GM12878 (cell line): ENCODE measurements around the gene YBX2. TPM values are rescaled to one million over a fixed set of nuclear protein-coding genes. Genes with fewer than 3 reads are reported as not detected.

Experiments used
- BCL11A ChIP-seq: IDR thresholded peaks from 2 replicates; pipeline ENCODE4 v1.6.1; 2011; ENCODE audit warnings: low read depth, low read length
- ETV6 ChIP-seq, 2 experiments: fragments of 450-650 bp in 1 of 2; IDR thresholded peaks in 1 of 2; conservative IDR thresholded peaks in 1 of 2; 2 replicates each; pipeline ENCODE4 v1.6.1; 2014; ENCODE audit warnings: antibody characterized with exemption in 1 of 2, borderline replicate concordance in 1 of 2, low read depth in 1 of 2, mild to moderate bottlenecking in 1 of 2, moderate library complexity in 1 of 2
- IKZF2 ChIP-seq, 2 experiments: fragments of 450-650 bp; IDR thresholded peaks; 2 replicates each; pipeline ENCODE4 v1.6.1; 2017; ENCODE audit warnings: mild to moderate bottlenecking in 2 of 2, moderate library complexity in 2 of 2
- KLF5 ChIP-seq: fragments of 450-650 bp; IDR thresholded peaks from 2 replicates; pipeline ENCODE4 v1.6.1; 2014; ENCODE audit warnings: mild to moderate bottlenecking; ENCODE audit not compliant: partially characterized antibody
- MTA3 ChIP-seq: IDR thresholded peaks from 2 replicates; pipeline ENCODE4 v1.6.1; 2012; ENCODE audit warnings: low read length, inconsistent platforms, borderline replicate concordance
- NBN ChIP-seq: fragments of 450-650 bp; IDR thresholded peaks from 2 replicates; pipeline ENCODE4 v1.6.1; 2016
- NRF1 ChIP-seq: conservative IDR thresholded peaks from 2 replicates; pipeline ENCODE4 v1.6.1; 2011; ENCODE audit warnings: mild to moderate bottlenecking, low read depth, low read length, improper control_type of control experiment
- RBBP5 ChIP-seq: fragments of 200-600 bp; sonication (generic); conservative IDR thresholded peaks from 2 replicates; pipeline ENCODE4 v1.6.1; 2016
- RELA ChIP-seq: fragments of 450-650 bp; IDR thresholded peaks from 2 replicates; pipeline ENCODE4 v1.8.0; 2014; ENCODE audit warnings: borderline replicate concordance; ENCODE audit not compliant: partially characterized antibody
- RUNX3 ChIP-seq: IDR thresholded peaks from 2 replicates; pipeline ENCODE4 v1.6.1; 2012; ENCODE audit warnings: low read length, inconsistent platforms
- SMARCA5 ChIP-seq: fragments of 450-650 bp; IDR thresholded peaks from 2 replicates; pipeline ENCODE4 v1.6.1; 2017; ENCODE audit warnings: mild to moderate bottlenecking
- SREBF2 ChIP-seq: IDR thresholded peaks from 2 replicates; pipeline ENCODE4 v1.6.1; 2012; ENCODE audit warnings: mild to moderate bottlenecking, low read length
- STAT1 ChIP-seq: fragments of 450-650 bp; conservative IDR thresholded peaks from 2 replicates; pipeline ENCODE4 v1.6.1; 2014; ENCODE audit warnings: antibody characterized with exemption, mild to moderate bottlenecking
- SUPT20H ChIP-seq: IDR thresholded peaks from 2 replicates; pipeline ENCODE4 v1.6.1; 2011; ENCODE audit warnings: low read depth, mild to moderate bottlenecking, low read length, moderate library complexity, borderline replicate concordance; ENCODE audit not compliant: control insufficient read depth
- TARDBP ChIP-seq: IDR thresholded peaks from 2 replicates; pipeline ENCODE4 v1.6.1; 2016; ENCODE audit warnings: borderline replicate concordance
- YBX1 ChIP-seq: fragments of 450-650 bp; IDR thresholded peaks from 2 replicates; pipeline ENCODE4 v1.6.1; 2016; ENCODE audit warnings: antibody characterized with exemption
- ZNF384 ChIP-seq: IDR thresholded peaks from 2 replicates; pipeline ENCODE4 v1.6.1; 2012; ENCODE audit warnings: low read depth, mild to moderate bottlenecking, low read length, improper control_type of control experiment, borderline replicate concordance
- polyA plus RNA-seq, 11 experiments: library from polyadenylated mRNA; depleted of rRNA in 4 of 11; unstranded in 6 of 11; stranded (reverse) in 5 of 11; fragments of >200 nt; fragmentation: Nextera tagmentation in 4 of 11; fragmentation: Illumina TruSeq in 1 of 11; extraction: Ambion mirVana in 4 of 11; extraction: Trizol in 1 of 11; gene quantifications; 1 replicate in 1 of 11; 2 replicates in 10 of 11; pipeline versions ENCODE4 v1.2.1 to v1.2.3, GENCODE V29; 2011 to 2016; ENCODE audit warnings: inconsistent platforms in 2 of 11, missing spikeins in 2 of 11, low read depth in 1 of 11
- total RNA-seq, 4 experiments: library from RNA; depleted of rRNA in 3 of 4; stranded (reverse); fragments of >200 nt in 3 of 4; fragmentation: Illumina TruSeq in 1 of 4; extraction: Trizol in 1 of 4; gene quantifications; 2 replicates each; pipeline versions ENCODE4 v1.2.1 to v1.2.3, GENCODE V29; 2013 to 2021
- TF ChIP-seq, protein P1 (sequence below): fragments of 450-650 bp; formaldehyde crosslinking; IDR thresholded peaks from 2 replicates; pipeline ENCODE4 v1.4.0; 2022; ENCODE audit warnings: mild to moderate bottlenecking, moderate library complexity
- TF ChIP-seq, protein P2 (sequence below): IDR thresholded peaks from 2 replicates; pipeline ENCODE4 v1.6.1; 2011; ENCODE audit warnings: low read depth, low read length, improper control_type of control experiment, borderline replicate concordance
- TF ChIP-seq, protein P3 (sequence below): IDR thresholded peaks from 2 replicates; pipeline ENCODE4 v1.6.1; 2012; ENCODE audit warnings: low read depth, low read length, improper control_type of control experiment
- TF ChIP-seq, protein P4 (sequence below): fragments of 450-650 bp; IDR thresholded peaks from 2 replicates; pipeline ENCODE4 v1.6.1; 2017; ENCODE audit warnings: low read depth, mild to moderate bottlenecking, moderate library complexity

YBX2 gene
- total and polyA plus RNA-seq, 10 of the 15 experiments (the other 5 are each of a cell fraction or from before 2014, with no cell fraction given) = not detected

DNA sequence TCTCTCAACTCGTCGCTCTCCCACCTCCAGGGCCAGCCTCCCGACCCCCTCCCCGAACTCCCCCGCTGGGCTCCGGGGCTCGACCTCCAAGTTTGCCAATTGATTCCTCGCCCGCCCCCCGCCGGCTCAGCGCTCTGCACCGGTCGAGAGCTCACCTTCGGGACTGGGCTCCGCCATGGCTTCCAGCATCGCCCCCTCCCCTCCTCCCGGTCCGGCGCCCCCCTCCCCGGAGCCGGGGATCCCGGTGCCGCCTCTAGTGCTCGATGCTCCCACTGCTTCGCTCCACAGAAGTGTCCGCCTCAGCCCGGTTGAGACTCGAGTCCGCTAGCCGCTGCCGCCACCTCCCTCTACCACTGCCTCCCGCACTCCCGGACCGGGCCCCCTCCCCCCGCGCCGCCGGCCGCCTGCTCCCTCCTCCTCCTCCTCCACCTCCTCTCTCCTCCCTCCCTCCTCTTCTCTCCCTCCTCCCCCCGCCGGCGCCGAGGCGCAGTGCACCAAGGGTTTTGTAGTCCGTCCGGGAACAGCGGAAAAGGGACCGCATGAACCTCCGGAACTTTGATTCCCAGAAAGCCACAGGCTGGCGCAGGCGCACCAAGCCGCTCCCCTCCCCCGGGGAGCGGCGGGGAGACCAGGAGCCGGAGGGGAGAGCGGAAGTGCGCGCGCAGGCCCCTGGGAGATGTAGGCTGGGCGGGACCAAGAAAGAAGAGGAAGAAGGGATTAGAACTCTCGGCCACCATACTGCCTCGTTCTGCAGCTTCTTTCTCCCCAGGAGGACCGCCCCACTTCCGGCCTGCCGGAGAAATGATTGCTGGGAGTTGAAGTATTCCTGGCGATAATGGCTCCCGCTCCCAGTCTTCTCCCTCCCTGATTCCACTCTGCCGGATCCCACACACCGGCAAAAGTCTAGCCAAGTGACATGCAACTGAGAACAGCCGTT is 55.1 kb downstream of the YBX2 start, which contains the start of gene PHF23 (continued):
- TF ChIP-seq, protein P1, sequence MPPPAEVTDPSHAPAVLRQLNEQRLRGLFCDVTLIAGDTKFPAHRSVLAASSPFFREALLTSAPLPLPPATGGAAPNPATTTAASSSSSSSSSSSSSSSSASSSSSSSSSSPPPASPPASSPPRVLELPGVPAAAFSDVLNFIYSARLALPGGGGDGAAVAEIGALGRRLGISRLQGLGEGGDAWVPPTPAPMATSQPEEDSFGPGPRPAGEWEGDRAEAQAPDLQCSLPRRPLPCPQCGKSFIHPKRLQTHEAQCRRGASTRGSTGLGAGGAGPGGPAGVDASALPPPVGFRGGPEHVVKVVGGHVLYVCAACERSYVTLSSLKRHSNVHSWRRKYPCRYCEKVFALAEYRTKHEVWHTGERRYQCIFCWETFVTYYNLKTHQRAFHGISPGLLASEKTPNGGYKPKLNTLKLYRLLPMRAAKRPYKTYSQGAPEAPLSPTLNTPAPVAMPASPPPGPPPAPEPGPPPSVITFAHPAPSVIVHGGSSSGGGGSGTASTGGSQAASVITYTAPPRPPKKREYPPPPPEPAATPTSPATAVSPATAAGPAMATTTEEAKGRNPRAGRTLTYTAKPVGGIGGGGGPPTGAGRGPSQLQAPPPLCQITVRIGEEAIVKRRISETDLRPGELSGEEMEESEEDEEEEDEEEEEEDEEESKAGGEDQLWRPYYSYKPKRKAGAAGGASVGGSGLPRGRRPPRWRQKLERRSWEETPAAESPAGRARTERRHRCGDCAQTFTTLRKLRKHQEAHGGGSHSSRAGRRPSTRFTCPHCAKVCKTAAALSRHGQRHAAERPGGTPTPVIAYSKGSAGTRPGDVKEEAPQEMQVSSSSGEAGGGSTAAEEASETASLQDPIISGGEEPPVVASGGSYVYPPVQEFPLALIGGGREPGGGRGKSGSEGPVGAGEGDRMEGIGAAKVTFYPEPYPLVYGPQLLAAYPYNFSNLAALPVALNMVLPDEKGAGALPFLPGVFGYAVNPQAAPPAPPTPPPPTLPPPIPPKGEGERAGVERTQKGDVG (CRISPR knock-in tag) = no peak
- TF ChIP-seq NRF1 (peak; percentile 94), IKZF2 (IDR thresholded peaks at IDR 0.05) (peak; percentile 83 to 87), RELA (peak; percentile 71), ETV6 (conservative IDR thresholded peaks at IDR 0.05 in 1 of 2, IDR thresholded peaks at IDR 0.05 in 1 of 2; ENCODE audit: borderline replicate concordance in 1 of 2, low read depth in 1 of 2) (no peak), TARDBP (peak; percentile 80), KLF5 (peak; percentile 74), BCL11A (no peak), SUPT20H (no peak), ZNF384 (no peak), RUNX3 (peak; percentile 70), SMARCA5 (no peak), RBBP5 (no peak), MTA3 (no peak), NBN (peak; percentile 83), STAT1 (no peak; the same call in 1 of the 2 replicates), YBX1 (no peak), SREBF2 (no peak)
- TF ChIP-seq, protein P2, sequence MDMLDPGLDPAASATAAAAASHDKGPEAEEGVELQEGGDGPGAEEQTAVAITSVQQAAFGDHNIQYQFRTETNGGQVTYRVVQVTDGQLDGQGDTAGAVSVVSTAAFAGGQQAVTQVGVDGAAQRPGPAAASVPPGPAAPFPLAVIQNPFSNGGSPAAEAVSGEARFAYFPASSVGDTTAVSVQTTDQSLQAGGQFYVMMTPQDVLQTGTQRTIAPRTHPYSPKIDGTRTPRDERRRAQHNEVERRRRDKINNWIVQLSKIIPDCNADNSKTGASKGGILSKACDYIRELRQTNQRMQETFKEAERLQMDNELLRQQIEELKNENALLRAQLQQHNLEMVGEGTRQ = no peak
- TF ChIP-seq, protein P3, sequence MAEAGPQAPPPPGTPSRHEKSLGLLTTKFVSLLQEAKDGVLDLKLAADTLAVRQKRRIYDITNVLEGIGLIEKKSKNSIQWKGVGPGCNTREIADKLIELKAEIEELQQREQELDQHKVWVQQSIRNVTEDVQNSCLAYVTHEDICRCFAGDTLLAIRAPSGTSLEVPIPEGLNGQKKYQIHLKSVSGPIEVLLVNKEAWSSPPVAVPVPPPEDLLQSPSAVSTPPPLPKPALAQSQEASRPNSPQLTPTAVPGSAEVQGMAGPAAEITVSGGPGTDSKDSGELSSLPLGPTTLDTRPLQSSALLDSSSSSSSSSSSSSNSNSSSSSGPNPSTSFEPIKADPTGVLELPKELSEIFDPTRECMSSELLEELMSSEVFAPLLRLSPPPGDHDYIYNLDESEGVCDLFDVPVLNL = no peak
- TF ChIP-seq, protein P4, sequence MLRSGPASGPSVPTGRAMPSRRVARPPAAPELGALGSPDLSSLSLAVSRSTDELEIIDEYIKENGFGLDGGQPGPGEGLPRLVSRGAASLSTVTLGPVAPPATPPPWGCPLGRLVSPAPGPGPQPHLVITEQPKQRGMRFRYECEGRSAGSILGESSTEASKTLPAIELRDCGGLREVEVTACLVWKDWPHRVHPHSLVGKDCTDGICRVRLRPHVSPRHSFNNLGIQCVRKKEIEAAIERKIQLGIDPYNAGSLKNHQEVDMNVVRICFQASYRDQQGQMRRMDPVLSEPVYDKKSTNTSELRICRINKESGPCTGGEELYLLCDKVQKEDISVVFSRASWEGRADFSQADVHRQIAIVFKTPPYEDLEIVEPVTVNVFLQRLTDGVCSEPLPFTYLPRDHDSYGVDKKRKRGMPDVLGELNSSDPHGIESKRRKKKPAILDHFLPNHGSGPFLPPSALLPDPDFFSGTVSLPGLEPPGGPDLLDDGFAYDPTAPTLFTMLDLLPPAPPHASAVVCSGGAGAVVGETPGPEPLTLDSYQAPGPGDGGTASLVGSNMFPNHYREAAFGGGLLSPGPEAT = peak; percentile 76; the same call in 1 of the 2 replicates
